ENCODE results near the gene CHST11.

CHST11 gene

GRCh38 chr12:104591257-104591885, 134.6 kb downstream of the CHST11 start:
- H3K9ac ChIP-seq (ENCODE audit: low read depth, low read length) = no peak overlapping the region
- peak overlapping the region; percentile 18; the same call in 1 of the 2 replicates for H3K27ac ChIP-seq (ENCODE audit: low read length)
- ATAC-seq (ENCODE audit: insufficient read depth, low read depth) (no peak), DNase-seq (no peak)
- H3K4me3 ChIP-seq (ENCODE audit: low read depth in 1 of 2, low read length in 2 of 2) = no peak overlapping the region
- peaks cover 100% of the 10 kb centered on the region for H3K79me2 ChIP-seq (ENCODE audit: insufficient read depth, low read length)
- TF ChIP-seq EZH2 (IDR thresholded peaks at IDR 0.05; ENCODE audit: borderline replicate concordance, low read depth, low read length, severe bottlenecking) = no peak
- TF ChIP-seq CTCF (IDR thresholded peaks at IDR 0.05; ENCODE audit: borderline replicate concordance, extremely low read depth, low read length, poor library complexity, severe bottlenecking) = no peak
- peaks cover 6% of the 10 kb centered on the region; the same call in 1 of the 2 replicates for H3K4me1 ChIP-seq (ENCODE audit: insufficient read depth, low read length)
- H3K27me3 ChIP-seq (ENCODE audit: insufficient read depth, low read length, poor library complexity) = no peaks in the 10 kb centered on the region
- peaks cover 50% of the 10 kb centered on the region for H3K36me3 ChIP-seq (ENCODE audit: insufficient read depth, low read length)
- no peak overlapping the region for H2AFZ ChIP-seq (ENCODE audit: low read depth, low read length)
- no peaks in the 10 kb centered on the region for H3K9me3 ChIP-seq (ENCODE audit: insufficient read depth, low read length, severe bottlenecking)
- H4K20me1 ChIP-seq (ENCODE audit: insufficient read depth, low read length) = peaks cover 92% of the 10 kb centered on the region
- H3K4me2 ChIP-seq (ENCODE audit: insufficient read depth, low read length) = no peak overlapping the region

- Histone ChIP-seq H3K9ac (ENCODE audit: low read depth, low read length) (no peak overlapping the region), H3K4me1 (ENCODE audit: insufficient read depth, low read length) (peaks cover 3% of the 10 kb centered on the region; the same call in 1 of the 2 replicates), H3K27ac (ENCODE audit: low read length) (no peak overlapping the region), H2AFZ (ENCODE audit: low read depth, low read length) (no peak overlapping the region), H3K36me3 (ENCODE audit: insufficient read depth, low read length) (peaks cover 54% of the 10 kb centered on the region), H3K27me3 (ENCODE audit: insufficient read depth, low read length, poor library complexity) (no peaks in the 10 kb centered on the region), H3K4me2 (ENCODE audit: insufficient read depth, low read length) (no peak overlapping the region), H3K4me3 (ENCODE audit: low read depth in 1 of 2, low read length in 2 of 2) (no peak overlapping the region), H3K9me3 (ENCODE audit: insufficient read depth, low read length, severe bottlenecking) (no peaks in the 10 kb centered on the region), H3K79me2 (ENCODE audit: insufficient read depth, low read length) (peaks cover 100% of the 10 kb centered on the region), H4K20me1 (ENCODE audit: insufficient read depth, low read length) (peaks cover 97% of the 10 kb centered on the region)
- DNase-seq (no peak), ATAC-seq (ENCODE audit: insufficient read depth, low read depth) (no peak)
- TF ChIP-seq EZH2 (IDR thresholded peaks at IDR 0.05; ENCODE audit: borderline replicate concordance, low read depth, low read length, severe bottlenecking) (no peak), CTCF (IDR thresholded peaks at IDR 0.05; ENCODE audit: borderline replicate concordance, extremely low read depth, low read length, poor library complexity, severe bottlenecking) (no peak)
These were observed 136.7 kb downstream of the CHST11 start for GRCh38 chr12:104593482-104593881.

- no peak overlapping the region for H3K4me2 ChIP-seq (ENCODE audit: insufficient read depth, low read length)
These were observed 139.5 kb downstream of the CHST11 start for GRCh38 chr12:104596134-104596799.

More at GRCh38 chr12:104596134-104596799, 139.5 kb downstream of the CHST11 start:
- Histone ChIP-seq H3K36me3 (ENCODE audit: insufficient read depth, low read length) (peaks cover 59% of the 10 kb centered on the region), H3K27ac (ENCODE audit: low read length) (peak overlapping the region; percentile 18), H3K27me3 (ENCODE audit: insufficient read depth, low read length, poor library complexity) (no peaks in the 10 kb centered on the region), H2AFZ (ENCODE audit: low read depth, low read length) (no peak overlapping the region), H3K9ac (ENCODE audit: low read depth, low read length) (no peak overlapping the region), H3K4me1 (ENCODE audit: insufficient read depth, low read length) (no peaks in the 10 kb centered on the region), H3K9me3 (ENCODE audit: insufficient read depth, low read length, severe bottlenecking) (no peaks in the 10 kb centered on the region), H3K79me2 (ENCODE audit: insufficient read depth, low read length) (peaks cover 100% of the 10 kb centered on the region), H4K20me1 (ENCODE audit: insufficient read depth, low read length) (peaks cover 99% of the 10 kb centered on the region), H3K4me3 (ENCODE audit: low read depth in 1 of 2, low read length in 2 of 2) (no peak overlapping the region)
- TF ChIP-seq CTCF (IDR thresholded peaks at IDR 0.05; ENCODE audit: borderline replicate concordance, extremely low read depth, low read length, poor library complexity, severe bottlenecking) = no peak
- no peak for TF ChIP-seq EZH2 (IDR thresholded peaks at IDR 0.05; ENCODE audit: borderline replicate concordance, low read depth, low read length, severe bottlenecking)
- DNase-seq = no peak
- ATAC-seq (ENCODE audit: insufficient read depth, low read depth) = no peak

Data from DND-41 (cell line).